ENCODE measurements around the gene DEGS1. TPM values are rescaled to one million over a fixed set of nuclear protein-coding genes. Genes with fewer than 3 reads are reported as not detected.

The DEGS1 gene
- total and polyA plus RNA-seq, 2 donors (not counting 1 experiment from before 2014, with no cell fraction given) = 64.2 to 383 TPM

DNA sequence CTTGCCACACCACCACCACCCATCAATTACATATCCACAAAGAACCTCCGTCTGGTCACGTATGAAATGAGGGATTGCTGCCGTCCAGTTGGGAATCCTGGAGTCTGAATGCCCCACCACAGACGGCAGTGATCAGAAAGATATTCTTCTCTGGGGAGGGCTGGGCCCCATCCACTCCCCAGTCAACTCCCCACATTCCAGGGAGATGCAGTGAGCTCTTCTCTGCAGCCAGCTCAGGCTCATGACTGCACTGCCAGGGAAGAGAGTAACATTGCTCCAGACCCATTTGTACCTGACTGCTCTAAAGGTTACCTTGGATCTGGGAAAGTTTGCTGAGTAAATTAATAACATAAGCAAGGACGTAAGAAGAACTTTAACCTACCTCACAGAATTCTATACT lies 18.3 kb downstream of the DEGS1 start:
- DNase-seq (ENCODE audit: low read depth in 2 of 2) = peak in 1 of 2 donors; percentile 14
- TF ChIP-seq EZH2 (IDR thresholded peaks at IDR 0.05; ENCODE audit: low read length, missing control alignments) = no peak
- TF ChIP-seq, protein P1, sequence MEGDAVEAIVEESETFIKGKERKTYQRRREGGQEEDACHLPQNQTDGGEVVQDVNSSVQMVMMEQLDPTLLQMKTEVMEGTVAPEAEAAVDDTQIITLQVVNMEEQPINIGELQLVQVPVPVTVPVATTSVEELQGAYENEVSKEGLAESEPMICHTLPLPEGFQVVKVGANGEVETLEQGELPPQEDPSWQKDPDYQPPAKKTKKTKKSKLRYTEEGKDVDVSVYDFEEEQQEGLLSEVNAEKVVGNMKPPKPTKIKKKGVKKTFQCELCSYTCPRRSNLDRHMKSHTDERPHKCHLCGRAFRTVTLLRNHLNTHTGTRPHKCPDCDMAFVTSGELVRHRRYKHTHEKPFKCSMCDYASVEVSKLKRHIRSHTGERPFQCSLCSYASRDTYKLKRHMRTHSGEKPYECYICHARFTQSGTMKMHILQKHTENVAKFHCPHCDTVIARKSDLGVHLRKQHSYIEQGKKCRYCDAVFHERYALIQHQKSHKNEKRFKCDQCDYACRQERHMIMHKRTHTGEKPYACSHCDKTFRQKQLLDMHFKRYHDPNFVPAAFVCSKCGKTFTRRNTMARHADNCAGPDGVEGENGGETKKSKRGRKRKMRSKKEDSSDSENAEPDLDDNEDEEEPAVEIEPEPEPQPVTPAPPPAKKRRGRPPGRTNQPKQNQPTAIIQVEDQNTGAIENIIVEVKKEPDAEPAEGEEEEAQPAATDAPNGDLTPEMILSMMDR (conservative IDR thresholded peaks at IDR 0.05 in 1 of 2, IDR thresholded peaks at IDR 0.05 in 1 of 2; ENCODE audit: low read depth in 1 of 2, low read length in 2 of 2) = no peak
- Histone ChIP-seq H3K9me3 (ENCODE audit: control insufficient read depth, insufficient read depth, low read depth, low read length) (no peaks in the 10 kb centered on the region), H3K27me3 (ENCODE audit: control insufficient read depth, insufficient read depth, low read length) (no peaks in the 10 kb centered on the region), H4K20me1 (ENCODE audit: control insufficient read depth, extremely low read depth, insufficient read depth, low read length) (no peaks in the 10 kb centered on the region), H3K4me2 (ENCODE audit: extremely low read depth, insufficient read depth, low read length) (no peak overlapping the region), H3K27ac (ENCODE audit: insufficient read depth, low read length) (no peak overlapping the region), H2AFZ (ENCODE audit: low read length) (no peak overlapping the region), H3K9ac (ENCODE audit: insufficient read depth, low read length) (no peak overlapping the region), H3K79me2 (ENCODE audit: control insufficient read depth, insufficient read depth, low read length) (no peaks in the 10 kb centered on the region), H3K4me3 (replicated peaks in 1 of 4; ENCODE audit: control extremely low read depth in 1 of 4, insufficient read depth in 1 of 4, low read depth in 3 of 4, low read length in 4 of 4) (no peak overlapping the region), H3K36me3 (ENCODE audit: control insufficient read depth, insufficient read depth, low read length) (no peaks in the 10 kb centered on the region), H3K4me1 (ENCODE audit: control insufficient read depth, extremely low read depth, insufficient read depth, low read length) (peaks cover 11% of the 10 kb centered on the region)

DNA sequence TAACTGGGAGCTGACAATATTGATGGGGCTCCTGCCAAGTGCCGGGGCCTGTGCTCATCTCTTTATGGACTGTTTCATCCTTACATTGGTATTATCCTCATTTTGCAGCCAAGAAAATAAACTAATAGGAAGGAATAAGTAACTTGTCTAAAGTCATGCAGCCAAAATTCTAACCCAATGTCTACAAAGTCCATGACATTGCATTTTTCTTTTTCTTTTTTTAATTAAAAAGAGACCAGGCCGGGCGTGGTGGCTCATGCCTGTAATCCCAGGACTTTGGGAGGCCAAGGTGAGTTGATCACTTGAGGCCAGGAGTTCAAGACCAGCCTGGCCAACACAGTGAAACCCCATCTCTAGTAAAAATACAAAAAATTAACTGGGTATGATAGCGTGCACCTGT lies 18.8 kb downstream of the DEGS1 start:
- no peaks in the 10 kb centered on the region for H3K36me3 ChIP-seq (ENCODE audit: control insufficient read depth, insufficient read depth, low read length)
- no peaks in the 10 kb centered on the region for H3K9me3 ChIP-seq (ENCODE audit: control insufficient read depth, insufficient read depth, low read depth, low read length)
- H2AFZ ChIP-seq (ENCODE audit: low read length) = no peak overlapping the region
- no peaks in the 10 kb centered on the region for H3K27me3 ChIP-seq (ENCODE audit: control insufficient read depth, insufficient read depth, low read length)
- no peaks in the 10 kb centered on the region for H4K20me1 ChIP-seq (ENCODE audit: control insufficient read depth, extremely low read depth, insufficient read depth, low read length)
- H3K79me2 ChIP-seq (ENCODE audit: control insufficient read depth, insufficient read depth, low read length) = no peaks in the 10 kb centered on the region
- H3K4me1 ChIP-seq (ENCODE audit: control insufficient read depth, extremely low read depth, insufficient read depth, low read length) = peaks cover 11% of the 10 kb centered on the region
- H3K9ac ChIP-seq (ENCODE audit: insufficient read depth, low read length) = no peak overlapping the region
- H3K4me2 ChIP-seq (ENCODE audit: extremely low read depth, insufficient read depth, low read length) = no peak overlapping the region
- no peak overlapping the region for H3K4me3 ChIP-seq (replicated peaks in 1 of 4; ENCODE audit: control extremely low read depth in 1 of 4, insufficient read depth in 1 of 4, low read depth in 3 of 4, low read length in 4 of 4)
- no peak for DNase-seq (ENCODE audit: low read depth in 2 of 2)
- no peak overlapping the region for H3K27ac ChIP-seq (ENCODE audit: insufficient read depth, low read length)
- no peak for TF ChIP-seq EZH2 (IDR thresholded peaks at IDR 0.05; ENCODE audit: low read length, missing control alignments)
- TF ChIP-seq, protein P1 (conservative IDR thresholded peaks at IDR 0.05 in 1 of 2, IDR thresholded peaks at IDR 0.05 in 1 of 2; ENCODE audit: low read depth in 1 of 2, low read length in 2 of 2) = no peak

DNA sequence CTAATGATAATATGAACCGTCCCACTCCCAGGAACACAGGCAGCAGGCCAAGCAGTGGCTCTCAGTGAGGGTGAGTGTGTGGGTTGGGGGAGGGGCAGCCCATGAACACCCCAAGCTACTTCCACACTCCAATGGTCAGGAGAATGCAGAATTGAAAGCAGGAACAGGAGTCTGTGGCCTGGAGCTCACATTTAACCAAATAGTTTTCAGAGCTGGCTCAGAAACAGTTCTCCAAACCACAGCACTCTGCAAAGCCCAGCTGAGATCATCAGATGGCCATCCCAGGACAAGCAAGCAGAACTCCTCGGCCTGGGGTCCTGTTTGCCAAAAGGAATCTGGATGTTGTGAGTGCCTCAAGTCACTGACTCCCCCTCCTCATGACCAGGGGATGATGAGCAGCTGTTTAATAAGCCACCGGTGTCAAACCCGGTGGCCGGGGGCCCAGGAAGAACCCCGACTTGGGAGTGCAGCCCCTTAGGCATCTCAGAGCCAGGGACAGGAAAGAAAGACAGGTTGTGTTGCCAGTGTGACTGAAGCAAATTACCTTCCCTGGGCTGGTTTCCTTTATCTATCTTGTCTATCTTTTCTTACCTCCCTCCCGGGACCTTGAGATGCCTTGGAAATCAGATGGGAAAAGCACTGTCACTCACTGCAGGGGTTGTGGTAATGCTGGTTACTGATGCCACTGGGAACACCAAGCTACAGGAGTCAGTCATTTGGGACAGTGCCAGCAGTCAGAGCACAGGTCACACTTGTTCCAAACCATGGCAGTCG lies 20.4 kb downstream of the DEGS1 start:
- Histone ChIP-seq H3K27ac (ENCODE audit: insufficient read depth, low read length) (peak overlapping the region; percentile 1), H3K36me3 (ENCODE audit: control insufficient read depth, insufficient read depth, low read length) (no peaks in the 10 kb centered on the region), H3K79me2 (ENCODE audit: control insufficient read depth, insufficient read depth, low read length) (no peaks in the 10 kb centered on the region), H2AFZ (ENCODE audit: low read length) (no peak overlapping the region), H3K9me3 (ENCODE audit: control insufficient read depth, insufficient read depth, low read depth, low read length) (no peaks in the 10 kb centered on the region), H4K20me1 (ENCODE audit: control insufficient read depth, extremely low read depth, insufficient read depth, low read length) (no peaks in the 10 kb centered on the region), H3K4me1 (ENCODE audit: control insufficient read depth, extremely low read depth, insufficient read depth, low read length) (peaks cover 11% of the 10 kb centered on the region), H3K9ac (ENCODE audit: insufficient read depth, low read length) (no peak overlapping the region), H3K4me2 (ENCODE audit: extremely low read depth, insufficient read depth, low read length) (no peak overlapping the region), H3K27me3 (ENCODE audit: control insufficient read depth, insufficient read depth, low read length) (no peaks in the 10 kb centered on the region), H3K4me3 (replicated peaks in 1 of 4; ENCODE audit: control extremely low read depth in 1 of 4, insufficient read depth in 1 of 4, low read depth in 3 of 4, low read length in 4 of 4) (peak overlapping the region in 1 of 4 experiments; percentile 2)
- TF ChIP-seq EZH2 (IDR thresholded peaks at IDR 0.05; ENCODE audit: low read length, missing control alignments) = no peak
- TF ChIP-seq, protein P1 (conservative IDR thresholded peaks at IDR 0.05 in 1 of 2, IDR thresholded peaks at IDR 0.05 in 1 of 2; ENCODE audit: low read depth in 1 of 2, low read length in 2 of 2) = no peak
- peak; percentile 79 to 88 for DNase-seq (ENCODE audit: low read depth in 2 of 2)

Measured in fibroblast of lung (primary cell).